ENCODE measurements around the gene UTP20. TPM values are rescaled to one million over a fixed set of nuclear protein-coding genes. Genes with fewer than 3 reads are reported as not detected.

UTP20 gene
- 19.8 and 25.1 TPM in 2 replicates for total RNA-seq

- peak; percentile 72 for DNase-seq (ENCODE audit: low read depth)
Observed at GRCh38 chr12:101280006-101280505, at the start of gene UTP20. UTP20 (plus strand) TSS chr12:101280105; CDS start chr12:101280283, 178 bp downstream.

GRCh38 chr12:101230547-101230946 is 49.4 kb upstream of the UTP20 start:
- peak; percentile 76 for DNase-seq (ENCODE audit: low read depth)

DNA sequence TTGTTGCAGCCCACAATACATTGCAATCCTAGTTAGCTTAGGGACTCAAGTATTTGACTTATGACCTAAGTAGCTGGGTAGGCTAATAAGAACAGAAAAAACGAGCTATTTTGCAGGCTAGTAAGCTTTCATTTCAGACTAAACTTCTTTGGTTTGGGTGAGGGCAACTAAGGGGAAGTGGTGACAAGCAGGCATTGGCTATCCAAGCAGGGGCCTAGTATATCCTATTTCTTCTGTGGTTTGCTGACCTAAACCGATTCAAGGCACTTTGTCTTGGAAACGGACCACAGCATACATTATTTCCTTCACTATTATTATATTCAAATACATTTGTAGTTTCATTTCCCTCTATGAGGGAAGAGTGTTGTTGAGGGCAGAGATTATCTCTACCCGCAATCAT is 48.3 kb upstream of the UTP20 start:
- DNase-seq (ENCODE audit: low read depth) = no peak

DNA sequence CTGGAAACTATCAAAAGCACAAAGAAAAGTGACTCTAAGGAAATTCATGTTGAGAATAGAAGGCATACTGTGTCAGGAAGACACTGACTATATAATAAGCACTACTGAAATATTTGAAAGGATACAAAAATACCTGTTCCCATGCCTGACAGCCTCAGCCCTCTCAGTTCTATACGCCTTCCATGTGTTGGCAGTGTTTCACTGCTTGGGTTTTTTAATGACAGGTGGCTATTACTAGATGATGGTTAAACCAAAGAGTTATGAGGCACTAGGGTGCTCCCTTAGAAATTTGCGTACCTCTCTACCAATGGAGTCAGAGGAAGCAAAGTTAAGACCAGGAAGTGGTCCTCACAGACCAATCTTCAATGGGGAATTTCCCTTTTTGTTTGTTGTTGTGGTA is 44.2 kb upstream of the UTP20 start:
- no peak for DNase-seq (ENCODE audit: low read depth)

- no peak for DNase-seq (ENCODE audit: low read depth)
Observed at GRCh38 chr12:101238306-101238705, 41.6 kb upstream of the UTP20 start.

DNA sequence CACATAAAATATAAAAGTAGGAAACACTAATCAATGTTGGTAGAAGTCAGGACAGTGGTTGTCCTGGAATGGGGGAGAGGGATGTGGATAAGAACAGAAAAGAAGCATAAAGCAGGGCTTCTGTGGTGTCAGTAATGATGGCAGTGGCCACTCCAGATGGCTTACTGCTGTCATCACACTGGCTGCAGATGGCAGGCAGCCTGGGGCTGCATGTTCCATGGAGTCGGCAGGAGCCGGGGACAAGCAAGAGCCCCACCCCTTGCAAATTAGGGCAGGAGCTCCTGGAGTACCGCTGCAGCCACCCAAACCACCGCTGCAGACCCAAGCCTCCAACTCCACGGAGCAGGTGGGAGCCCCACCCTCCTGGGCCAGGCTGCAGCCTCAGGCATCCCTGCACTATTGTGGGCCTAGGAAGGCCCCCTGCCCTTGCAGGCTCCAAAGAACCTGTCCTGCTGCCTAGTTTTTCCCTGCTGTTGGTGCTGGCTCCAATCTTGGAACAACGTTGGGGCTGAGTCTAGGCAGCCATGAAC is 41.0 kb upstream of the UTP20 start:
- no peak for DNase-seq (ENCODE audit: low read depth)

GRCh38 chr12:101243074-101243473 is 36.8 kb upstream of the UTP20 start:
- no peak for DNase-seq (ENCODE audit: low read depth)

DNA sequence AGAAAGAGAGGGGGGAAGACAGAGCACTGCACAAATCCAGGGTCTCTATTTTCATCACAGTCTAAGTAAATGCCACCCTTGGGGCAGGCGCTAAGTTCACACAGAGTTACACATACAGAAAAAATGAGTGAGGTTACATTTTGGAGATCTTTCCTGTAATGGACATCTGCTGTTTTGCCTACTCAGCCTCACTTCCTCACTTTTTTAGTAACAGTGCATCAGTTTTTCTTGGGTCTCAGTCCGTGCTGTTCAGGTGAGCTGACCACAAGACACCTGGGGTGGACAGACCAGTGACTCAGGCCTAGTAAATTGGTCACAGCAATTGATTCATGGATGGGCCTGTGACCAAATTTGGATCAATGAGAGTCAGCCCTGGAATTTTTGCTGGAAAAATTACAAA is 36.3 kb upstream of the UTP20 start:
- DNase-seq (ENCODE audit: low read depth) = no peak

DNA sequence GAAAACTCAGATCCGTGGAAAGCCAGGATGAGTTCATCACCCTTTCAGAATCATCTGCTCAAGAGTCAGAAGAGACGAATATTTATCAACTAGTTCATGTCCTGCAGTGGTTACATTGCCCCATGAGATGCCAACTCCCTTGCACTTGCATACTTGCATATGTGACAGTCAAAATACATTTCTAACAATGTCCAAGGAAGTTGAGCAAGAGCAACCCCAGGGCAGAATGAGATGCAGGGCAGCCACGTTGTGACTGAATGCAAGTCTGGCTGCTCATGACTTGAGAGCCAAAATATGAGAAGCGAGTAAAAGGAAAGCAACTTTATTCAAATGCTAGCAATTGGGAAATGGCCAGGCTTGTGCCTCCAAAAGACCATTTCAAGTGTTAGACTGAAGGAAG is 23.6 kb upstream of the UTP20 start:
- DNase-seq (ENCODE audit: low read depth) = no peak

DNA sequence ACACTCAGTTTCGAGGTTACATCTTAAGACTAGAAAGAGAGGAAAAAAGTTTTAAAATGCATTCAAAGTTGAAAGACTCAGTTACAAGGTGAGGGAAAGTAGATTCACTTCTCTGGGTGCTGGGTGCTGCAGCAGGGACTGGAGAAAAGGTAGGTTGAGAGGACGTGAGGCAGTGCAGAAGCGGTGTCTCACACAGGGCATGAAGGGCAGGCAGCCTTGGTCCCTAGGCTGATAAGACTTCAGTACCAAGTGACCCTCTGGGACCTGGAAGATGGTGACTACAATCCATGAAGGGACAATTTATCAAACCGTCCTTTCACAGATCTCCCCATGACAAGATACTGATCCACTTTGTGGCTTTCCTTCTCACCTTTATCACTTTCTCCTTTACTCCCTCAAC is 22.5 kb upstream of the UTP20 start:
- DNase-seq (ENCODE audit: low read depth) = no peak

GRCh38 chr12:101267111-101267510 is 12.8 kb upstream of the UTP20 start:
- DNase-seq (ENCODE audit: low read depth) = no peak

DNA sequence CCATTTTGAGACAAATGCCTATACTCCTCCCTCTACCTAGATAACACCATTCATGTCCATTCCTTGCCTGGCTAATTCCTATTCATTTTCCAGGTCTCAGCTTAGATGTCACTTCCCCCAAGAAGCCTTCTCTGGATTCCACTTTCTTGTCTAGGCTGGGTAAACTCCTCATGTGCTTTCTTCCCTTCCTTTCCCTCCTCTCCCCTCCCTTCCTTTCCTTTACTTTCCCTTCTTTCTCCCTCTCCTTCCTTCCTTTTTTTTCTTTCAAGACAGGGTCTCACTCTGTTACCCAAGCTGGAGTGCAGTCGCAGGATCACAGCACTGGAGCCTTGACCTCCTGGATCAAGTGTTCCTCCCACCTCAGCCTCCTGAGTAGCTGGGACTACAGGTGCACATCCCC is 3.5 kb upstream of the UTP20 start:
- no peak for DNase-seq (ENCODE audit: low read depth)

- DNase-seq (ENCODE audit: low read depth) = no peak
Observed at GRCh38 chr12:101277443-101277842, 2.5 kb upstream of the UTP20 start.

GRCh38 chr12:101287357-101287756 is 7.5 kb downstream of the UTP20 start:
- DNase-seq (ENCODE audit: low read depth) = no peak

- DNase-seq (ENCODE audit: low read depth) = no peak
Observed at GRCh38 chr12:101297661-101298060, 17.8 kb downstream of the UTP20 start.

DNA sequence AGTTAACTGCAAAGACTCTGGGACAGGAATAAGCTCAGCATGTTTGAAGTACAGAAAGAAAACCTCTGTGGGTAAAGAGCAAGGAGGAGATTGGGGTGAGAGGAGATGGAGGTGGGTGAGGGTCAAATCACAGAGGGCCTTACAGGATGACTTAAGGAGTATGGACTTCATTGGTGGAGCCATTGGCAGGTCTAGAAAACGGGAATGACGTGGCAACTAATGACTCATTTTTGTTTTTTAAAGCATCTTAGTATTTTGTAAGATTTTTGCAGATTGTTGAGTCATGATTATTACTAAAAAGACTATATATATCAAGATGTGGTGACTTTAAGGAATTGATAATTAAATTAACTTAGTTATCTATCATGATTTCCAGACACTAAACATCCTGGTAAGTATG is 18.5 kb downstream of the UTP20 start:
- DNase-seq (ENCODE audit: low read depth) = no peak

GRCh38 chr12:101299346-101299745 is 19.4 kb downstream of the UTP20 start:
- no peak for DNase-seq (ENCODE audit: low read depth)

DNA sequence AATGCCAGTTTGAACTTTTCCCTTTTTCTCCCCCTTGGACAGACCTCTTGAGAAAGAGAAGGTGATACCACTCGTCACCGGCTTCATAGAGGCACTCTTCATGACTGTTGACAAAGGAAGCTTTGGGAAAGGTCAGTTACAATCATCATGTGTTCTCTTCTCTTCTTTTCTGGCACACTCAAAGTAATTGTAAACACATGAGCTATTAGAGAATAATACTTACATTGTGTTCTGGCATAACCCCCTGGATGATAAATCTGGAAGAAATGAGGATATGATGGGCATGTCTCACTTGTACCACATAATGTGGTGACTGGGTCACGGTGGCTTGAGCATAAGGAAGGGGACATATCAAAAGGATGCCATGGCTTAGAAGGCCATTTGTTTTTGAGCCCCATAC is 20.0 kb downstream of the UTP20 start:
- DNase-seq (ENCODE audit: low read depth) = no peak

- DNase-seq (ENCODE audit: low read depth) = no peak
Observed at GRCh38 chr12:101302741-101303140, 22.8 kb downstream of the UTP20 start.

GRCh38 chr12:101305226-101305779 is 25.4 kb downstream of the UTP20 start:
- no peak for DNase-seq (ENCODE audit: low read depth)

DNA sequence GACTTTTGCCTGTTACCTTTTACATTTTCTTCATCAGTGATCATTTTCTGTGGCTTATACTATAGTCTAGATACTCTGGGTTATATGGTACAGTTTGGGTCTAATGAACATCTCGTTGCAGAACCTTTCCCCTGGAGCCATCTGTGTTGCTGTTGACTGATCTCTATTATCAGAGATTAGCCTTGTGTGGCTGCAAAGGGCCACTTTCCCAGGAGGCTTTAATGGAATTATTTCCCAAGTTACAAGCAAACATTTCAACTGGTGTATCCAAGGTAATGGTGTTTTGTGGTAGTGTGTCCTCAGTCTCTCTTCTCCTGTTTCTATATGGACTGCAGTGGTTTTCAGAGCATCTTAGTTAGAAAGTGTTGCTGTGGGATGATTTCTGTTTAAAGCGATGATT is 25.9 kb downstream of the UTP20 start:
- DNase-seq (ENCODE audit: low read depth) = no peak

DNA sequence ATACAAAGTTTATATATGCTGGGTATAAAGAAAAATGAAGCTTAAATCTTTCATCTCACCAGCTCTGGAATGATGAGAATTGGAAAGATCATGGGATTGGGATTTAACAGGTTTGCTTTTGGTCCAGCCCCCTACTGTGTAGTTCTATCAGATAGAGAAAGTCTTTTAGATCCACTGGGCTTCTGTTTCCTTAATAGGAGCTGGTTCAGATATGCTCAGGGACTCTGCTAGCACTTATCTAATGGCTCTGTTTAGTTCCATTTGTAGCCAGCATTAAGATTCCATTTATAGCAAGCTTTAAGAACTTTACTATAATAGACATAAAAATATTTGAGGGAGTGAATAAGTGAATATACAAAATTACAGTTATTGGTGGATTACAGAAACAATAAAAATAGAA is 42.6 kb downstream of the UTP20 start:
- no peak for DNase-seq (ENCODE audit: low read depth)

- DNase-seq (ENCODE audit: low read depth) = no peak
Observed at GRCh38 chr12:101323255-101323654, 43.4 kb downstream of the UTP20 start.

DNA sequence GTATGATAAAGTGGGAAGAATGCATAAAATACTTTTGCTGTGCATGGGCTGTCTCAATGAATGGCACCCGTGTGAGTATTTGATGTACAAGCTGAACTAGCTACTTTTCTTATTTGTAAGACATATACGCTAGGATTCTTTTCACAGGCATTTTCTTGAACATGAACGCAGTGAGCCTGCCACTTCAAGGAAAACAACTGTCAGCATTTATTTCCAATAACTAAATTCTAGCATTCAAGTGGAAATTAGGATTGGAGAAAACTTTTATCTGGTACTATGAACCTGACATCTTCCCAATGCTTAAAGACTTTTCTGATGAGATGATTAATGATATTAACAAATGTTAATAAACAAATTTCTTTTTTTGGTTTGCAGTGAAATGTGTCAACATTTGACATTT is 45.7 kb downstream of the UTP20 start:
- no peak for DNase-seq (ENCODE audit: low read depth)
